Endothelial cell of umbilical vein (primary cell): ENCODE data around the gene NEB.

Experiments used
- EZH2 ChIP-seq: IDR thresholded peaks from 2 replicates; pipeline ENCODE4 v1.6.1; 2012; ENCODE audit warnings: borderline replicate concordance, low read depth, mild to moderate bottlenecking, moderate library complexity, low read length, inconsistent platforms; ENCODE audit not compliant: severe bottlenecking
- GATA2 ChIP-seq: IDR thresholded peaks from 2 replicates; pipeline ENCODE4 v1.7.0; 2011; ENCODE audit warnings: low read depth, mild to moderate bottlenecking, moderate library complexity, mixed read lengths, low read length; ENCODE audit not compliant: insufficient read length, insufficient read depth
- JUN ChIP-seq: IDR thresholded peaks from 2 replicates; pipeline ENCODE4 v1.6.1; 2011; ENCODE audit warnings: borderline replicate concordance, low read depth; ENCODE audit not compliant: insufficient read length, insufficient read depth
- MYC ChIP-seq: IDR thresholded peaks from one replicate; pipeline ENCODE4 v1.6.1; 2011; ENCODE audit warnings: mild to moderate bottlenecking, low read depth, low read length
- POLR2A ChIP-seq: IDR thresholded peaks from 2 replicates; pipeline ENCODE4 v1.6.1; 2012; ENCODE audit warnings: low read depth, mild to moderate bottlenecking, control low read depth, low read length
- POLR2AphosphoS5 ChIP-seq: IDR thresholded peaks from 2 replicates; pipeline ENCODE4 v1.6.1; 2012; ENCODE audit warnings: low read depth, mild to moderate bottlenecking, control low read depth, low read length, moderate library complexity; ENCODE audit not compliant: insufficient read depth
- TF ChIP-seq, protein P1 (sequence below), 2 donors: IDR thresholded peaks; 1 replicate in 1 of 2; 2 replicates in 1 of 2; pipeline ENCODE4 v1.5.1; 2011; ENCODE audit warnings: low read length in 2 of 2, mild to moderate bottlenecking in 2 of 2, moderate library complexity in 2 of 2, control low read depth in 1 of 2, inconsistent platforms in 1 of 2, low read depth in 1 of 2; ENCODE audit not compliant: insufficient read depth in 1 of 2; ENCODE audit errors: extremely low read depth in 1 of 2

DNA sequence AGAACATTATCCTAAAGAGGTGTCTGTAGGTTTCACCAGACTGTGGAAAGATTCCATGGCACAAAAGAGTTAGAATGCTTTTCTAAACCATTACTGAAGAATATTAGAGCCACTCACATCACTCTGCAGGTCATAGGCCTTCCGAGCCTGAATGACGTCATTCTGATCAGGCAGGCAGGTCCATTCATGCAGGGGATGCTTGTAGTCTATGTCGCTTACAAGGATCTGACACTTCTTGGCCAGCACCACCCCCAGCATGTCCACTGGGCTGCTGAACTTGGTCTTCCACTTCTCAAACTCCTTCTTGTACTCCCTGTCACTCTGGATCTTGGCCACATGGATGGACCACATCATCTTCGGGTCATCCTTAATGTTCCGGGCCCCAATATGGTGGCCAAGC, 120.1 kb downstream of the NEB start:
- TF ChIP-seq, protein P1, sequence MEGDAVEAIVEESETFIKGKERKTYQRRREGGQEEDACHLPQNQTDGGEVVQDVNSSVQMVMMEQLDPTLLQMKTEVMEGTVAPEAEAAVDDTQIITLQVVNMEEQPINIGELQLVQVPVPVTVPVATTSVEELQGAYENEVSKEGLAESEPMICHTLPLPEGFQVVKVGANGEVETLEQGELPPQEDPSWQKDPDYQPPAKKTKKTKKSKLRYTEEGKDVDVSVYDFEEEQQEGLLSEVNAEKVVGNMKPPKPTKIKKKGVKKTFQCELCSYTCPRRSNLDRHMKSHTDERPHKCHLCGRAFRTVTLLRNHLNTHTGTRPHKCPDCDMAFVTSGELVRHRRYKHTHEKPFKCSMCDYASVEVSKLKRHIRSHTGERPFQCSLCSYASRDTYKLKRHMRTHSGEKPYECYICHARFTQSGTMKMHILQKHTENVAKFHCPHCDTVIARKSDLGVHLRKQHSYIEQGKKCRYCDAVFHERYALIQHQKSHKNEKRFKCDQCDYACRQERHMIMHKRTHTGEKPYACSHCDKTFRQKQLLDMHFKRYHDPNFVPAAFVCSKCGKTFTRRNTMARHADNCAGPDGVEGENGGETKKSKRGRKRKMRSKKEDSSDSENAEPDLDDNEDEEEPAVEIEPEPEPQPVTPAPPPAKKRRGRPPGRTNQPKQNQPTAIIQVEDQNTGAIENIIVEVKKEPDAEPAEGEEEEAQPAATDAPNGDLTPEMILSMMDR (IDR thresholded peaks at IDR 0.05; ENCODE audit: extremely low read depth in 1 of 2, insufficient read depth in 1 of 2, low read depth in 1 of 2, low read length in 2 of 2) = no peak
- TF ChIP-seq POLR2A (no peak), JUN (no peak), POLR2AphosphoS5 (no peak), EZH2 (no peak), MYC (no peak), GATA2 (no peak)
